ENCODE results near the gene LLGL2.

The LLGL2 gene

DNA sequence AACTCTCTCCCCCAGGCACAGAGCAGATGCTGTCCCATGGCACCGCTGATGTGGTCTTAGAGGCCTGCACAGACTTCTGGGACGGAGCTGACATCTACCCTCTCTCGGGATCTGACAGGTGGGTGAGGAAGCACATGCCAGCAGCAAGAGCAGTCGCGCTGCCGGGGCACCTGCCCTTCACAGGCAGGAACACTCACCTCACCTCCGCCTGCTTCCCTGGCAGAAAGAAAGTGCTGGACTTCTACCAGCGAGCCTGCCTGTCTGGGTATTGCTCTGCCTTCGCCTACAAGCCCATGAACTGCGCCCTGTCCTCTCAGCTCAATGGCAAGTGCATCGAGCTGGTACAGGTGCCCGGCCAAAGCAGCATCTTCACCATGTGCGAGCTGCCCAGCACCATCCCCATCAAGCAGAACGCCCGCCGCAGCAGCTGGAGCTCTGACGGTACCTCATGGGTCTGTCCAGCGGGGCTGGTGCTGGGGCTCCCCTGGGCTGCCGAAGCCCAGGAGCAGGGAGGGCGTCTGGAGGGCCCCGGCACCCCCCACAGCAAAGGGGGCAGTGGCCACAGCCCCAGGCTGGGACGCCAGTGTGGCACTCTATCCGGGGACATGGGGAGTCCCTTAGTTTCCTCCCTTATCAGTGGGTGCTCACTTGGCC is 31.9 kb upstream of the LLGL2 start:
- H3K4me1 ChIP-seq (ENCODE audit: low read length): no peaks in the 10 kb centered on the region
- no peaks in the 10 kb centered on the region for H3K9me2 ChIP-seq (replicated peaks; ENCODE audit: insufficient read depth, low read length)
- H3K79me2 ChIP-seq (ENCODE audit: low read length): no peaks in the 10 kb centered on the region
- H3K27ac ChIP-seq (ENCODE audit: low read length): no peak overlapping the region
- H3F3A ChIP-seq (ENCODE audit: insufficient read depth, low read length): no peaks in the 10 kb centered on the region
- H2AFZ ChIP-seq (ENCODE audit: low read length): no peak overlapping the region
- H3K4me2 ChIP-seq (ENCODE audit: low read depth, low read length): no peak overlapping the region
- H3K9ac ChIP-seq (ENCODE audit: low read length): no peak overlapping the region
- DNase-seq: no peak
- no peak overlapping the region for H3K4me3 ChIP-seq (ENCODE audit: low read length)
- TF ChIP-seq, protein P1, sequence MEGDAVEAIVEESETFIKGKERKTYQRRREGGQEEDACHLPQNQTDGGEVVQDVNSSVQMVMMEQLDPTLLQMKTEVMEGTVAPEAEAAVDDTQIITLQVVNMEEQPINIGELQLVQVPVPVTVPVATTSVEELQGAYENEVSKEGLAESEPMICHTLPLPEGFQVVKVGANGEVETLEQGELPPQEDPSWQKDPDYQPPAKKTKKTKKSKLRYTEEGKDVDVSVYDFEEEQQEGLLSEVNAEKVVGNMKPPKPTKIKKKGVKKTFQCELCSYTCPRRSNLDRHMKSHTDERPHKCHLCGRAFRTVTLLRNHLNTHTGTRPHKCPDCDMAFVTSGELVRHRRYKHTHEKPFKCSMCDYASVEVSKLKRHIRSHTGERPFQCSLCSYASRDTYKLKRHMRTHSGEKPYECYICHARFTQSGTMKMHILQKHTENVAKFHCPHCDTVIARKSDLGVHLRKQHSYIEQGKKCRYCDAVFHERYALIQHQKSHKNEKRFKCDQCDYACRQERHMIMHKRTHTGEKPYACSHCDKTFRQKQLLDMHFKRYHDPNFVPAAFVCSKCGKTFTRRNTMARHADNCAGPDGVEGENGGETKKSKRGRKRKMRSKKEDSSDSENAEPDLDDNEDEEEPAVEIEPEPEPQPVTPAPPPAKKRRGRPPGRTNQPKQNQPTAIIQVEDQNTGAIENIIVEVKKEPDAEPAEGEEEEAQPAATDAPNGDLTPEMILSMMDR (IDR thresholded peaks at IDR 0.05; ENCODE audit: low read length): no peak
- no peak for TF ChIP-seq EZH2 (optimal IDR thresholded peaks at IDR 0.05; ENCODE audit: low read depth, low read length)
- no peak for TF ChIP-seq EZH2phosphoT487 (IDR thresholded peaks at IDR 0.05; ENCODE audit: low read length)
- H3K27me3 ChIP-seq (replicated peaks; ENCODE audit: insufficient read depth, low read length): no peaks in the 10 kb centered on the region
- no peaks in the 10 kb centered on the region for H4K20me1 ChIP-seq (ENCODE audit: insufficient read depth, low read length)
- no peaks in the 10 kb centered on the region for H3K36me3 ChIP-seq (replicated peaks; ENCODE audit: insufficient read depth, low read length)
- no peaks in the 10 kb centered on the region for H3K9me3 ChIP-seq (replicated peaks; ENCODE audit: insufficient read depth, low read length)

DNA sequence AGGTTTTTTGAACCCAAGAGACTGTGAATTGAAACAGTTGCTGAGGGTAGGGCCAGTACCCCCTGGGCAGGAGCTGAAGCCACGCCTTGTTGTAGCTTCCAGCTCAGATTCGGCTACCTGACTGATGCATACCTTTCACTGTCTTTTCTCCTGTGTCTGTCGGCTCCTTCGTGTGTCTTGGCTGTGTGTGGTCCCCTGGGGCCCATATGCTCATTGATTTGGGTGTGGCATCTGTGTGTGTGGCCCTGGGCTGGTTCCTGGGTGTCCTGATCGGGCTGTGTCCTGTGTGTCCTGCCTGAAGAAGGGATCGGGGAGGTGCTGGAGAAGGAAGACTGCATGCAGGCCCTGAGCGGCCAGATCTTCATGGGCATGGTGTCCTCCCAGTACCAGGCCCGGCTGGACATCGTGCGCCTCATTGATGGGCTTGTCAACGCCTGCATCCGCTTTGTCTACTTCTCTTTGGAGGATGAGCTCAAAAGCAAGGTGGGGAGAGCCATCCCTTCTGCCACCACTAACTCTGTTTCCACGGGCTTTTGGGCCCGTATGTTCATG is 31.1 kb upstream of the LLGL2 start:
- H3K4me3 ChIP-seq (ENCODE audit: low read length): no peak overlapping the region
- no peak overlapping the region for H3K9ac ChIP-seq (ENCODE audit: low read length)
- H3K4me1 ChIP-seq (ENCODE audit: low read length): no peaks in the 10 kb centered on the region
- DNase-seq: no peak
- no peaks in the 10 kb centered on the region for H3F3A ChIP-seq (ENCODE audit: insufficient read depth, low read length)
- no peak overlapping the region for H3K27ac ChIP-seq (ENCODE audit: low read length)
- H3K27me3 ChIP-seq (replicated peaks; ENCODE audit: insufficient read depth, low read length): no peaks in the 10 kb centered on the region
- no peak overlapping the region for H2AFZ ChIP-seq (ENCODE audit: low read length)
- H4K20me1 ChIP-seq (ENCODE audit: insufficient read depth, low read length): no peaks in the 10 kb centered on the region
- TF ChIP-seq EZH2phosphoT487 (IDR thresholded peaks at IDR 0.05; ENCODE audit: low read length) (no peak), EZH2 (optimal IDR thresholded peaks at IDR 0.05; ENCODE audit: low read depth, low read length) (no peak)
- TF ChIP-seq, protein P1 (IDR thresholded peaks at IDR 0.05; ENCODE audit: low read length): no peak
- no peaks in the 10 kb centered on the region for H3K36me3 ChIP-seq (replicated peaks; ENCODE audit: insufficient read depth, low read length)
- H3K9me2 ChIP-seq (replicated peaks; ENCODE audit: insufficient read depth, low read length): no peaks in the 10 kb centered on the region
- H3K4me2 ChIP-seq (ENCODE audit: low read depth, low read length): no peak overlapping the region
- no peaks in the 10 kb centered on the region for H3K79me2 ChIP-seq (ENCODE audit: low read length)
- H3K9me3 ChIP-seq (replicated peaks; ENCODE audit: insufficient read depth, low read length): no peaks in the 10 kb centered on the region

DNA sequence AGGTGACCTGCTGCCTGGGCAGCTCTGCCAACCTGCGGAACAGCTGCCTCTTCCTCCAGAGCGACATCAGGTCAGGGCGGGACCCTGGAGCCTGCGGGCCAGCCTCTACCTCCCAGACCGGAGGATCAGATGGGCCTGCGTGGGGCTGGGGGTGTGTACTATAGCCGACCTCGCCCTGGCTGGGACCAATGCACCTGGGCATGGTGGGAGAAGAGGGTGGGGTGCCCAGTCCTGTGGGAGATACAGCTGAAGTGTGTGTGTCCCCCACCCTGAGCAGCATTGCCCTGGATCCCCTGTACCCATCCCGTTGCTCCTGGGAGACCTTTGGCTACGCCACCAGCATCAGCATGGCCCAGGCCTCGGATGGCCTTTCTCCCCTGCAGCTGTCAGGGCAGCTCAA is 29.5 kb upstream of the LLGL2 start:
- H3K9ac ChIP-seq (ENCODE audit: low read length): no peak overlapping the region
- TF ChIP-seq, protein P1 (IDR thresholded peaks at IDR 0.05; ENCODE audit: low read length): no peak
- TF ChIP-seq EZH2 (optimal IDR thresholded peaks at IDR 0.05; ENCODE audit: low read depth, low read length) (no peak), EZH2phosphoT487 (IDR thresholded peaks at IDR 0.05; ENCODE audit: low read length) (no peak)
- H3K9me3 ChIP-seq (replicated peaks; ENCODE audit: insufficient read depth, low read length): no peaks in the 10 kb centered on the region
- H3K27ac ChIP-seq (ENCODE audit: low read length): no peak overlapping the region
- no peak overlapping the region for H2AFZ ChIP-seq (ENCODE audit: low read length)
- no peak overlapping the region for H3K4me2 ChIP-seq (ENCODE audit: low read depth, low read length)
- H3K4me3 ChIP-seq (ENCODE audit: low read length): no peak overlapping the region
- H3K9me2 ChIP-seq (replicated peaks; ENCODE audit: insufficient read depth, low read length): no peaks in the 10 kb centered on the region
- no peaks in the 10 kb centered on the region for H3K27me3 ChIP-seq (replicated peaks; ENCODE audit: insufficient read depth, low read length)
- H3F3A ChIP-seq (ENCODE audit: insufficient read depth, low read length): no peaks in the 10 kb centered on the region
- H3K4me1 ChIP-seq (ENCODE audit: low read length): no peaks in the 10 kb centered on the region
- H3K36me3 ChIP-seq (replicated peaks; ENCODE audit: insufficient read depth, low read length): no peaks in the 10 kb centered on the region
- no peak for DNase-seq
- H3K79me2 ChIP-seq (ENCODE audit: low read length): no peaks in the 10 kb centered on the region
- no peaks in the 10 kb centered on the region for H4K20me1 ChIP-seq (ENCODE audit: insufficient read depth, low read length)

Data from MM.1S (cell line).